HG02571 (cell line): ENCODE results near the gene PHACTR1.
"Not testable (repeated sequence)": the region's sequence is repeated elsewhere in the genome, so short reads cannot be mapped to it uniquely, and the experiment has no call there.

Experiments
- ATAC-seq: cut with Tn5 transposase; IDR thresholded peaks from one replicate; pipeline ENCODE4 v1.9.1; 2021; ENCODE audit warnings: mild to moderate bottlenecking, moderate library complexity; ENCODE audit not compliant: unreplicated experiment

The PHACTR1 gene

DNA sequence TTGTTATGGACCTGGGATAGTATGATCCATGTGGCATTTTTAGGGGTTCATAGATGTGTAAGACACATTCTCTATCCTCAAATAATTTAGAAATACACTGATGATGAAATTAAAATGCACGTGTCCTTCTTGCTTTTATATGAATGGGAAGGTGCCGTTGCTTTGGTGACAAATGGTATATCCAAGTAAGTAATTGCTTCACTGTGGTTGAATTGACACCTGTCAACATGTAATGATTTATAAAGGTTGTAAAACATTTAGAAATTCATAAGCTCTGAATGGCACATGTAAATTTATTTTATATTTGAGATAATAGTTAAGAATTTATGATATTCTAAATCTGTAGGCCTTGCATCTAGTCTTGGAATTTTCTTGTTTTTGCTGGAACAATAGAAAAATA is 227.0 kb downstream of the PHACTR1 start:
- no peak for ATAC-seq

DNA sequence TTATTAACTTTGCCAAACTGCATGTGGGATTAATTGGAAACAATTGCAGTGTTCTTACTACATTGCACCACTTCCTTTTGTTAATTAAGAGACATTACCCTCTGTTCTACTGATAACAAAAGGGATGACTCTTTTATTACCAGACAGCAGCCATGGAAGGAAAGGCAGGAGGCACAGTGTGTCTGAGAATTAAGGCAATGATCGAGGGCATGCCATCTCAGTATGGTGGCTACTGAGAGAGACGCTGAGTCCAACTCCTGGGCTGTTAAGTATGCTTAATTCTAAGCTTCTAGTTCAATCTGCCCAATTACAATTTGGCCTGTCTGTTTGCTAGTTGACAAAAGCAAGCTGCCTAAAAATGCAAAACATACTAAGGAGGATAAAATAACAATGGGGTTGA is 227.4 kb downstream of the PHACTR1 start:
- no peak for ATAC-seq

DNA sequence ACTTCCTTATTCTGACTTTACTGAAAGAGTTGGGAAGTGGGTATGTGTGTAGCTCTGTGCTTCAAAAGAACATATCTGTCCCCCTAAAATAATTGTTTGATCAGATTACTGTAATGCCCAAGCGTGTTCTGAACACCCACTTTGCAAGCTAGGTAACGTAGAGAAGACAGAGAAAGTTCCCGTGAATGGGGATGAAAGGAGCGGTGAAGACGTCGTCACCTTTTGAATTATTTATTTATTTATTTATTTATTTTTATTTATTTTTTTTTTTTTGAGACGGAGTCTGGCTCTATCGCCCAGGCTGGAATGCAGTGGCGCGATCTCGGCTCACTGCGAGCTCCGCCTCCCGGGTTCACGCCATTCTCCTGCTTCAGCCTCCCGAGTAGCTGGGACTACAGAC is 228.0 kb downstream of the PHACTR1 start:
- not testable (repeated sequence) for ATAC-seq

DNA sequence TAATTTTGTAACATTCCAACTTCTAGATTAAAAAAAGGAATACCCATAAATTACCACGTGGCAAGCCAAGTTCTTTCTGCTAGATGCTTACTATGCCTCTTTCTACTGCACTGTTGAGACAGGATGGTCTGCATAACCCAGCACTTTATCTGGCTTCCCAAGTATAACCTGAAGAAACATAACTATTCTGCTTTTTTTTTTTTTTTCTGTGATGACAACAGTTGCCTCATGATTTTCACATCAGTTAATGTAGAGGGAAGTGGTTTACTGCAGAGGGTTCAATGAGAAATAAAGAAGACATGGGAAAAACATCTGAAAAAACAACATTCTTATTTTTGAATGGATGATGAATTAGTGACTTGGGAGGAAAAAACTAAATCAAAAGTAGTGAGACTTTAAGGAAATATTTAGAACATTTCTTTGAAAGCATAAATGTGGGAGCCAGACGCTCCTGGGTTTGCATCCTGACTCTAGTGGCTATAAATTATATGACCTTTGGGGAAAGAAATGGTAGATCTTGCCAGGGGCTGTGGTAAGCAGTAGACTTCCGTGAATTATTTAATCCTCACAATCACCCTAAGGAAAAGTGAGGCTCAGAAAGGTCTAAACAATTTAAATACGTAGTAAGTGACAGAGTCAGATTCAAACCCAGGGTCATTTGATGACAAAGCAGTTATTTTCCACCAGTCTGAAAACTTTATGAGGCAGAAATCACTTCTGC is 230.7 kb downstream of the PHACTR1 start:
- no peak for ATAC-seq

DNA sequence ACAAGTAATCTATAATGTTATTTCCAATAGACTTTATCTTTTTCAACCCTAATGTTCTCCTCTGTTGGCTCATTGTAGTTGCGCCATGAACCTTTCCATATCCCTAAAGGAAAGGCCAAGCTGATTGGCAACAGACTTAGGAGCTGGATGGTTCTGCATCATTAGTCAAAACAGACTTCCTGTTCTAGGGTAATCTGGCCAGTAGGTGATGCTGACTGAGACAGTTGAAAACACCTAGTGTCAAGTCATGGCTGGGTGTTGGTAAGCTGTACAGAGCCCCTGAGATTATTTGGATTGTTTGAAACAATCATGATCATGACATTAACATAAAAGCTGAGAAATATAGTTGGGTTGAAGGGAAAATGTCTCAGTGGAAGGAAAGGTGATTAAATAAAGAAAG is 231.4 kb downstream of the PHACTR1 start:
- no peak for ATAC-seq

DNA sequence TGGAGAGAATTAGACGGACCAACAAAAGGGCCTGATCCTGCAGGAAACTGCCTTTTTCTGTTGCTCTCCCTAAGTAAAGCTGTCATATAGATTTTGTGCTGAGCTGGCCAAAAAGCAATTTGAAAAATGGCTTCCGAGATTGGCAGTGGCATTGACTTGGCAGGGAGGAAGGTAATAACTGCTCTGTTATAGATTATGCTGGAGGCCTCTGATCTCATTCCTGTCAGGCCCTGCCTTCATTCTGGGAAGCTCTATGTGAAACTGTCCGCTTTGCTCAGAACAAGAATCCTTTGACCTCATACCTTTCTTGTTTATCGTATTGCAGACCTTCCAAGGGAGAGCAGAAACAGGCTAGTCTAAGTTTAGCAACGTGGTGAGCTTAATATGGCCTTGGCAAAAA is 234.4 kb downstream of the PHACTR1 start:
- ATAC-seq = no peak

DNA sequence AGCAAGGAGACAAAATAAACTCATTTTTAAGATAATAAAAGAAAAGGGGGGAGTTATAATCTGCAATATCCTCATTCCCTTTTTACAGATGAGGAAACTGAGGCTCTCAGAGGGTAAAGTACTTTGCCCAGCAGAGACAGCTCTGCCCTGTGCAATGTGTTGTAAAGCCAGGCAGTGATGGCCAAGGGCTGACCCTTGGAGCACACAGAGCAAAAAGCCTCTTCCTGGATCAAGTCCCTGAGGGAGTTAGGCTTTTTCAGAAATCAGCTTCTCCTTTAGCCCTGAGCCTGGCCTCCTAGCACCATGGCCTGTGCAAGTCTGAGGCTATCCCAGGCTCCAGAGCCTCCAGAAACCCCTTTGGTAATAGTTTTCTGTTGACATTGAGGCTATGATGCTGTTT is 234.8 kb downstream of the PHACTR1 start:
- ATAC-seq = no peak

DNA sequence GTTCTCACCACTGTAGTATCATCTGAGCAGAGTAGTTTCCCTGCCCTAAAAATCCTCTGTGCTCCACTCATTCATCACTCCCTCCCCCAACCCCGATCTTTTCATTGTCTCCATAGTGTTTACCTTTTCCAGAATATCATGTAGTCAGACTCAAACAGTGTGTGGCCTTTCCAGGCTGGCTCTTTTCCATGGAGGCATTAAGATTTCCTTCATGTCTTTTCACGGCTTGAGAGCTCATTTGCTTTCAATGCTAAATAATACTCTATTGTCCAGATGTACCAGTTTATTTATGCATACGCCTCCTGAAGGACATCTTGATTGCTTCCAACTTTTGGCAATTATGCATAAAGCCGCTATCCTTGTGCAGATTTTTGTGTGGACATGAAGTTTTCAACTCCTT is 235.8 kb downstream of the PHACTR1 start:
- no peak for ATAC-seq

DNA sequence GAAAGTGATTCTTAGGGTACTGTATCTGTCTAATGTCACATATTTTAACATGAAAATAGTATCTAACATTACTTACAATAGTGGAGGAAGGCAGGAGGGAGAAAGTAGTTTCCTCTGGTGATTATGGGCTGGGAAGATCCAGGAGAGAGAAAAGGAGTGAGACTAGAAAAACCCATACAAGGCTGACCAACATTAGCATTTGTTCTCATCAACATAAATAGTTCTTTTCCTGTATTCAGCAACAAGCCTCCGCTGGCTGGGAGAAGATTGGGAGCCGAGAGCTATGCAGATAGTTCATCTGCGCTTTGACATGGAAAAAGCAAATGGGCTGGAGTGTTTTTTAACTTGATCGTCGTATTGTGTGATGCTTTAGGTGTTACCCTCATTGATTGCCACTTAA is 239.4 kb downstream of the PHACTR1 start:
- ATAC-seq = no peak

DNA sequence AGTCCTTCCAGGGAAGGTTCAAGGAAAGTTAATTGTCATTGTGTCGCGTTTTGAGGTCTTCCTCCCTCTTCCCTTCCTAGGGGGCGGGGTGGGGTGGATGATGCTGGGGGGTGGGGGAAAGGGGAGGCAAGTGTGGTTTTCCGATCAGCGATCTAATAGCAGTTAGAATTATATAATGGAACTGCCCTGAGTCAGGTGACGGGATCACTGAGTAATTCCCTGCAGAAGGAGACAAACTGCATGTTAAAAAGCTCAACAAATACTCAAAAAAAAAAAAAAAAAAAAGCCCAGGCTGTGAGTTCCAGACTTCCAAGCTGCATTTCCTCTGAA is 240.4 kb downstream of the PHACTR1 start:
- ATAC-seq = no peak

DNA sequence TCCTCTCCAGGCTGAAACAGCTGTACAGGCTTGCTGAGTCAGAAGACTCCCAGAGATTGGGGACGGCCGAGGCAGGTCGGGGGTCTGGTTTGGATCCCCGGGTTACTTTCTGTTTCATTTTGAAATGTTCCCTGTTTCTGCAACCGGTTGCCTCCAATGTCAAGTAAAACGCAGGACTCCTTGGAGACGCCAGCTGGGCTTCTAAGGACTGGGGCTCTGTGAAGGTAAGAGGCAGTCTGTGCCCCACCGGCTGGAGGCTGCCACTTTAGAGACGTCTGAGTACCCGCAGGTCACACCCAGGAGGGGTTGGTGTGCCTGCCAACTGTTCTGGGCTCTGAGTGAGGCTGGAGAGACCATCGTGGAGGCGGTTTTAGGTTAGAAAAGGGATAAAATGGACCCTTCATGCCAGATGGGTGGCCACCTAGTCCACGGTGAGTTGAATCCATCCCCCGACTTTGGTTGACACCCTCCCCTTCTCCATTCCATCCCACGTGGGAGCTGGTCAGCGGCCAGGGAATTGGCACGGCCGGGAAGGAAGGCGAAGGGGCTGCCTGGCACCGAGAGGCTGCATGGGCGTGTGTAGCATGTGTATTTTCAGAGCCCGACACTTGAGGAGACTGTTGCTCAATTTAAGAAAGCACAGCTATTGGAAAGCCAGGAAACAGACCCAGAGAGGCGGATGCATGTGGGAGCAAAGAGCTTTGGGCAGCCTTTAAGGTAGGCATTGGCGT is 240.9 kb downstream of the PHACTR1 start:
- ATAC-seq = no peak

DNA sequence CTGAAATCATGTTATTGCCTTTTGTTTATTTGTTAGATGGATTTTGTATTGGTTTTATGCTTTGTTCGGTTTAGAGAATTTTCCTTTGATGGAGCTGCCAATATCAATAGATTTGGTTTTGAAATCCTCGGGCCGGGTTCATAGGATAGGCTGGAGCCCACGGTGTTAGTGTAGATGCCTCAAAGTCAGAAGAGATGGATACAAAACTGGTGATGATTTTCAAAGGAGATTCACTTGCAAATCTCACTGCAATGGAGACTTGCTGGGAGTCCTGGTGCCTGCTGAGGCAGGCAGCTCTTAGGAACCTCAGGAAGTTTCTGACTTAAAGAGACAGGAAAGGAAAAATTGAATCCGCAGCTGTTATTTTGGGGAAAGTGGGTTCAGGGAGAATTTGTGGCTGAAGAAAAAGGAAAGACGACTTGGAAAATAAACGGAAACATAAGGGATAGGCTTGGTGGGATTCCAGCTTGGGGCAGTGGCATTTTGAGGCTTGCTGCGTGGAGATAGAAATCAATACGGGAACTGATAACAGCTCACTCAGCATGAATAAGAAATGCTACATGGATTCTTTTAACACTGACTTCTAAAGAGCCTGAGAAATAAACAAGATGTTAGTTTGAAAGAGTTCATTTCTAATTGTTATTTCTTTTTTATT is 241.6 kb downstream of the PHACTR1 start:
- no peak for ATAC-seq

DNA sequence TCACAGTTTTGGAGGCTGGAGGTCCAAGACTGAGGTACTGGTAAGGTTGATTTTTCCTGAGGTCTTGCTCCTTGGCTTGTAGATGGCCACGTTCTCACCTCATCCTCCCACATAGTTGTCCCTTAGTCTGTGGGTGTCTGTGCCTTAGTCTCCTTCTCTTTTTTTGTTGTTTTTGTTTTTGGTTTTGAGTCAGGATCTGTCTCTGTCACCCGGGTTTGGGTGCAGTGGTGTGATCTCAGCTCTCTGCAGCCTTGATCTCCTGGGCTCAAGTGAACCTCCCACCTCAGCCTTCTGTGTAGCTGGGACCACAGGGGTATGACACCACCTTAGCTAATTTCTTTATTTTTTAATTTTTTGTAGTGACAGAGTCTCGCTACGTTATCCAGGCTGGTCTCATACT is 245.2 kb downstream of the PHACTR1 start:
- ATAC-seq = no peak

DNA sequence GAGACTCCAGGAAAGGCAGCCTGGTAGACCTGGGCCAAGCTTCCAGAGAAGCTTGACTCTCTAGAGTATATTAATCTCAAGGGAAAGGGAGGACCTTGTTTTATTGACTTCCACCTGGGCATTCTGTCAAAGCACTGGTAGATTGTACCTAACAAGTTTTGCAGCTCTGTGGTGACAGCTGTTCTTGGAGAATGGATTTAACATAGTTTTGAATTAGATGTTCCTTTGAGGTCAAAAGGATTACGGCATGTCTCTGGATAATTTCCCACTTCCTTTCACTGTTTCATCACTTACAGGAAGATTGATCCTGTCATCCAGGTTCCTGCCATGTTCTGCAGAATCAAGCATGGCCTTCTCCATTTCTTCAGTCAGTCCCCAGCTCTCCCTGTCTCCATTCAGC is 246.0 kb downstream of the PHACTR1 start:
- ATAC-seq = no peak

DNA sequence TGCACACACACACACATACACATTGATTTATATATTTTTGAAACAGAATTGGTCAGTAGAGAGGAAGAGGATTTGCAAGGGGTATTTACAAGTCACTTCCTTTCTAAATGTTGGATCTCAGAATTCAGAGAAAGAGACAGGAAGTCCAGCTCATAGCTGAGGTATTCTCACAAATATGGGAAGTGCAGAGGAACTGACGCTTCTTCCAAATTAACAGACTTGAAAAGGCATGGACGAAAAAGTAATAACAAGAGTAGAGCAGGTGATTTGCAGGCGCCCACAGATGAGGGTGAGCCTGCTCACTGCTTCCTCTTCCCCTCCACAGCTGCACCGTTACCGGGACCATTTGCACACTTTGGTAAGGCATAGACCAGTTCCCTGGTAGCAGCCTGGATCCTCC is 246.4 kb downstream of the PHACTR1 start:
- ATAC-seq = no peak

DNA sequence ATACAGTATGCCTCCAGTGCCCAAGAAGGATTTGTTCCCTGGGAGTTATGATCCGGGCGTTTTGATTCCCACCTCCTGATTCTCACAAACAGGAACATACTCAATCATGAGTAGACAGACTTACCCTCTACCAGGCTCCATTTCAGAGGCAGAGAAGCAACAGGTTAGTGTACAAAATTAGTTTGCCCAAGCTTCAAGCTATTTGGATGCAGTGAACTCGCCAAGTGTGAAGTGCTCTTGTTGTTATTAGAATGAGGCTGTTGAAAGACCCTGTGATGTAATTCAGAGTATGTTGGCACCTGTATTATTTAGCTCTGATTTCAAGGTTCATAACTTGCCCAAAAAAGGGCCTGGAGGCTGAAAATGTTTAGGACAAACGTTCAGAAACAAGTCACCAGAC is 247.0 kb downstream of the PHACTR1 start:
- ATAC-seq = no peak

DNA sequence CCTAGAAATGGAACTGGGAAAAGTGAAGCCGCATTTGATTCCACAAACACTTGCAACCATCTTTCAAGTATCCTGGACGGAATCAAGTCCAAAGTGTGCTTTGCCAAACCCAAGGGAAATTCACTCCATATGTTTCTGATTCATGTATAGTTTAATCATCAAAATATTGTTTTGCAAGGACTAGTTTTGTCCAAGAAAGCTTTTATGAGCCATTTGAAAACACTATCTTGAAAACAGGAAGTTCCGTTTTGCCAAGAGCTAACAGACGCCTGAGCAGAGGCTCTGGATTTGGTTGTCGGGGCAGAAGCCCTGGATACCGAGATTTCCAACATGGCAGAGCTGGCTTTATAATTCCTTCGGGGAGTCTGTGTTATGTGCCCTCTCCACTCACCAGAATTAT is 251.1 kb downstream of the PHACTR1 start:
- ATAC-seq = no peak

DNA sequence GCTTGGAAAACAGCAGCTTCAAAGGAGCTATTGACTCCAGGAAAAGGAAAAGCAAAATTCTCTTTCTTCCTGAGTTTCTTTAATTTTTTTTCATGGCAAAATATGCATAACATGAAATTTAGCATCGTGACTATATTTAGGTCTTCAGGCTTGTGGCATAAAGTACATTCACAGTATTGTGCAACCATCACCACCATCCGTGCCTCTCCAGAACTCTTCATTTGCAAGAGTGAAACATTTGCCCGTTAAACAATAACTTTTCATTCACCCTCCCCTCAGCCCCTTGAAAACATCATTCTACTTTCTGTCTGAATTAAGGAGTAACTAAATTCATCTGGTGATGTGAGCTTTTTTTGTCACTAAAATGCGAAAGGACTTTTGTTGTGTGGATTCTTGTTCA is 251.7 kb downstream of the PHACTR1 start:
- no peak for ATAC-seq

DNA sequence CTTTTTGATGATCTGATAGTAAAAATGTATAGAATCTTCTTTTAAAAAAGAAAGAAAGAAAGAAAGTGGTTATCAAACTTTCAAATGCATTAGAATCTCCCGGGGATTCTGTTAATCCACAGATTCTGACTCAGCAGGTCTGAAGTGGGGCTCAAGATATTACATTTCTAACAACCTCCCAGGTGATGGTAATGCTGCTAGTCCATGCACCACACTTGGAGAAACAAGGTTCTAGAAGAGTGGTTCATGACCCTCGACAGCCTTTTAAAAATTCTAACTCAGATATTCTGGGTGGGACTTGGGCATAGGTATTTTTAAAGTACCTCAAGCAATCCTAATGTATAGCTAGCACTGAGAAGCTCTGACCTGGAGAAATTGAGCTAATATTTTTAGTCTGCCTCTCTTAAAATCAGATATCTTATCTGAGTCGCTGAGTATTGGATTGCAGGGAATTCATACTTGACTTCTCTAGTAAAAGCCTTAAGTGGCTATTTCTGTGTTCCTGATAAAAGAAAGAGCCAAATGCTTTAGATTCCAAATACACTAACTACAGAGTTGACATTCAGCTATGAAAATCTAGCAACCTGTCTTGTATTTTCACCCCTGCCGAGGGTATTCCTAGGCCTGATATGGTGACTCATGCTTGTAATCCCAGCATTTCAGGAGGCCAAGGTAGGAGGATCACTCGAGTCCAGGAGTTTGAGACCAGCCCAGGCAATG is 252.4 kb downstream of the PHACTR1 start:
- ATAC-seq = no peak

DNA sequence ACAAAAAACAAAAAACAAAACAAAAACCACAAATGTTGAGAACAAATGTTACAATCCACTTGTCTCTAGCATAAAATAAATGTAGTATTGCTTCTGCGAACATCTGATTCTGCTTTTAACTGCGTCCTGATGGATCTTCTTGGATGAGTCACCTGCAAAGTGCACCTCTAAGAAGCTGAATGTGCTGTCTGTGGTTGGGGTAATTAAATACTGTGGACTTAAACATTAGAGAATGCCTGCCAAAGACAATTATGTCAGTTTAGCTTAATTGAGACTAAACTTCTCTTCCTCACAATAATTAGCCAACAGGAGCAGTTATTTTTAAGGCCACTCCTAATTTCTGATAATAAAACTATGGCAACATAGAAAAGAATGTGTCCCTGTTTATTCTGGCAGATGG is 253.4 kb downstream of the PHACTR1 start:
- no peak for ATAC-seq

DNA sequence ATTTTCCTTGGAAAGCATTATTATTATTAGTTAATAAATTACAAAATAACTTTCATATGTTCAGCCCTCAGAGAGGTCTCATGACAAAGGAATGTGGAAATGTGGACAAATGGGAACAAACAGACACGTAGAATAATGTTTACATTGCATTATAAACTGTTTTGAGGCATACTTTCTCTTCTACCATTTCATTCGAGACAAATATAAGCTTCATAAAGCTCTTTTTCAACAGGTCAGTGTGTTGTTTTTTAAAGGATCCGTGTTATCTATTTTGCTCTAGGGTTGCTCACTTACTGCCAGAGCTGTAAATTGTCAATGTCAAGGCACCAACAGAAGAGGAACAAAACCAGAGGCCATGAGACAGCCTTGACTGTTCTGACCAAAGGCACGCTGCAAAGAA is 256.8 kb downstream of the PHACTR1 start:
- ATAC-seq = no peak

DNA sequence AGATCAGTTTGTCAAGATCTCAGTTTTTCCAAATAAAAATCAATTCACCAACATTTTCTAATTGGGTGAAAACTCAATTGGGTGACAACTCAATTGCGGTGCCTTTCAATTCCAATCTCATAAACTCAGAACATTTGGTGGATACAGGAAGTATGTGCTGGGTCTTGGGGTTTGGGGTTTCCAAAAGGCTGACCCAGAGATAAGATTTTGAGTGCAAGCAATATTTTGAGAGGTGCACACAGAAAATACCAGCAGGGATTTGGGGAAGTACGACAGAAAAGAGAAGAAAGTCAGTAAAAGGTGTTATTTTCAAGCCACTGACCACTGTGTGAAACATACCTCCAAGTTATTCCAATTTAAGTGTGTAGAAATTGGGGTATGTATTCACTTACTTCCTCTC is 258.0 kb downstream of the PHACTR1 start:
- no peak for ATAC-seq
